GM12873 (cell line): ENCODE results near the gene MGME1.

ENCODE experiments used
- TF ChIP-seq, protein P1 (sequence below): IDR thresholded peaks from 2 replicates; pipeline ENCODE4 v1.5.1; 2012; ENCODE audit warnings: low read depth, mild to moderate bottlenecking, moderate library complexity, low read length, control low read depth; ENCODE audit not compliant: insufficient read depth; ENCODE audit errors: missing control alignments

The MGME1 gene

GRCh38 chr20:18011951-18012645 is 43.3 kb downstream of the MGME1 start:
- TF ChIP-seq, protein P1, sequence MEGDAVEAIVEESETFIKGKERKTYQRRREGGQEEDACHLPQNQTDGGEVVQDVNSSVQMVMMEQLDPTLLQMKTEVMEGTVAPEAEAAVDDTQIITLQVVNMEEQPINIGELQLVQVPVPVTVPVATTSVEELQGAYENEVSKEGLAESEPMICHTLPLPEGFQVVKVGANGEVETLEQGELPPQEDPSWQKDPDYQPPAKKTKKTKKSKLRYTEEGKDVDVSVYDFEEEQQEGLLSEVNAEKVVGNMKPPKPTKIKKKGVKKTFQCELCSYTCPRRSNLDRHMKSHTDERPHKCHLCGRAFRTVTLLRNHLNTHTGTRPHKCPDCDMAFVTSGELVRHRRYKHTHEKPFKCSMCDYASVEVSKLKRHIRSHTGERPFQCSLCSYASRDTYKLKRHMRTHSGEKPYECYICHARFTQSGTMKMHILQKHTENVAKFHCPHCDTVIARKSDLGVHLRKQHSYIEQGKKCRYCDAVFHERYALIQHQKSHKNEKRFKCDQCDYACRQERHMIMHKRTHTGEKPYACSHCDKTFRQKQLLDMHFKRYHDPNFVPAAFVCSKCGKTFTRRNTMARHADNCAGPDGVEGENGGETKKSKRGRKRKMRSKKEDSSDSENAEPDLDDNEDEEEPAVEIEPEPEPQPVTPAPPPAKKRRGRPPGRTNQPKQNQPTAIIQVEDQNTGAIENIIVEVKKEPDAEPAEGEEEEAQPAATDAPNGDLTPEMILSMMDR: no peak

DNA sequence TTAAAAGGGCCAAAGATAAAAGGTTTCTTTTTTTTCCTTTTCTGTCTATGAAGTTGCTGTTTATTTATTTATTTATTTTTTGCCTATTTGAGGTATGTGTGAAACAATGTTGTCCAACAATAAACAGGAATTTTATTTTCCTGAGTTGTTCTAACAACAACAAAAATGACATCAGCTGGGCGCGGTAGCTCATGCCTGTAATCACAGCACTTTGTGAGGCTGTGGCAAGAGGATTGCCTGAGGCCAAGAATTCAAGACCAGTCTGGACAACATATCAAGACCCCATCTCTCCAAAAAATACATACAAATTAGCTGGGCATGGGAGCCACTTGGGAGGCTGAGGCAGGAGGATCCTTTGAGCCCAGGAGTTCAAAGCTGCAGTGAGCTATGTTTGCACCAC is 44.1 kb downstream of the MGME1 start:
- TF ChIP-seq, protein P1: no peak

- TF ChIP-seq, protein P1: no peak
Observed at GRCh38 chr20:18014411-18014810, 45.6 kb downstream of the MGME1 start.

GRCh38 chr20:18016772-18017171 is 48.0 kb downstream of the MGME1 start:
- TF ChIP-seq, protein P1: no peak

- TF ChIP-seq, protein P1: no peak
Observed at GRCh38 chr20:18018100-18018499, 49.3 kb downstream of the MGME1 start.

DNA sequence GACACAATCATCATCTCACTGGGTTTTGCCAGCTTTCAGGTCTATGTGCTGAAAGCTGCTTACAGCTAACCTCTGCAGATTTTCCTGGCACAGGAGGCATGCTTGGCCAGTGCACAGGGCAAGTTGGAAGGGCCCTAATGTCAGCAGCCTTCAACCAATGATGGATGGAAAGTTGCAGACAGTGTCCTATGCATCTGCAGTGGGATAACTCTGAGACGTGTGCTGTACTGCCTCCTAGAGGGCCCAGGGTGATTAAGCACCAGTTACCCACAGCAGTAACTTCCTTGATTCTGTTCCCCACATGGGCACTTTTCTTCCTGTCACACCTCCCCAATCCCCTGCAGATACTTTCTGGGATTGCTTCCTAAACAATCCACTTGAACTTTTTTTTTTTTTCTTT is 50.2 kb downstream of the MGME1 start:
- TF ChIP-seq, protein P1: peak; percentile 91

GRCh38 chr20:18020931-18021330 is 52.1 kb downstream of the MGME1 start:
- TF ChIP-seq, protein P1: no peak
